MM.1S (cell line): ENCODE data around the gene CD47.

Experiments used
- DNase-seq: peaks from one replicate; pipeline ENCODE4 v3.0.0-alpha.2; 2015
- H2AFZ ChIP-seq: fragments of 300-600 bp; sonication (generic); 2 replicates; pipeline ENCODE4 v1.6.0; 2016; ENCODE audit warnings: antibody characterized with exemption, low read length
- H3F3A ChIP-seq: fragments of 300-600 bp; sonication (generic); 2 replicates; pipeline ENCODE4 v1.6.1; 2016; ENCODE audit warnings: mild to moderate bottlenecking, antibody characterized with exemption, low read length, moderate library complexity, mixed read lengths; ENCODE audit not compliant: insufficient read depth
- H3K27ac ChIP-seq: fragments of 300-600 bp; sonication (generic); 2 replicates; pipeline ENCODE4 v1.5.1; 2016; ENCODE audit warnings: mild to moderate bottlenecking, low read length
- H3K27me3 ChIP-seq: fragments of 300-600 bp; sonication (generic); replicated peaks from 2 replicates; pipeline ENCODE4 v1.6.0; 2016; ENCODE audit warnings: low read length; ENCODE audit not compliant: insufficient read depth
- H3K36me3 ChIP-seq: fragments of 300-600 bp; sonication (generic); replicated peaks from 2 replicates; pipeline ENCODE4 v1.6.1; 2016; ENCODE audit warnings: mild to moderate bottlenecking, low read length, mixed read lengths; ENCODE audit not compliant: insufficient read depth
- H3K4me1 ChIP-seq: fragments of 300-600 bp; sonication (generic); 2 replicates; pipeline ENCODE4 v1.6.1; 2016; ENCODE audit warnings: low read length, mixed read lengths
- H3K4me2 ChIP-seq: fragments of 300-600 bp; sonication (generic); 2 replicates; pipeline ENCODE4 v1.6.0; 2016; ENCODE audit warnings: low read depth, low read length
- H3K4me3 ChIP-seq: fragments of 300-600 bp; sonication (generic); 2 replicates; pipeline ENCODE4 v1.5.1; 2016; ENCODE audit warnings: low read length, mixed read lengths
- H3K79me2 ChIP-seq: fragments of 300-600 bp; sonication (generic); 2 replicates; pipeline ENCODE4 v1.6.1; 2016; ENCODE audit warnings: mixed run types, low read length, mixed read lengths
- H3K9ac ChIP-seq: fragments of 300-600 bp; sonication (generic); 2 replicates; pipeline ENCODE4 v1.6.1; 2016; ENCODE audit warnings: low read length, mixed read lengths
- H3K9me2 ChIP-seq: fragments of 300-600 bp; sonication (generic); replicated peaks from 2 replicates; pipeline ENCODE4 v1.6.1; 2016; ENCODE audit warnings: mild to moderate bottlenecking, low read length, mixed read lengths; ENCODE audit not compliant: insufficient read depth
- H3K9me3 ChIP-seq: fragments of 300-600 bp; sonication (generic); replicated peaks from 2 replicates; pipeline ENCODE4 v1.6.1; 2016; ENCODE audit warnings: mild to moderate bottlenecking, low read length, mixed read lengths; ENCODE audit not compliant: insufficient read depth
- H4K20me1 ChIP-seq: fragments of 300-600 bp; sonication (generic); 2 replicates; pipeline ENCODE4 v1.6.1; 2016; ENCODE audit warnings: mild to moderate bottlenecking, low read length, moderate library complexity, mixed read lengths; ENCODE audit not compliant: insufficient read depth
- CTCF ChIP-seq: fragments of 300-600 bp; sonication (generic); IDR thresholded peaks from 2 replicates; pipeline ENCODE4 v1.5.1; 2016; ENCODE audit warnings: antibody characterized with exemption, low read length, mixed read lengths
- EZH2 ChIP-seq: fragments of 300-600 bp; sonication (generic); optimal IDR thresholded peaks from 2 replicates; pipeline ENCODE3; 2017; ENCODE audit warnings: low read depth, mild to moderate bottlenecking, antibody characterized with exemption, low read length, mixed read lengths
- EZH2phosphoT487 ChIP-seq: fragments of 300-600 bp; sonication (generic); IDR thresholded peaks from 2 replicates; pipeline ENCODE4 v1.6.1; 2018; ENCODE audit warnings: antibody characterized with exemption, low read length

The CD47 gene

GRCh38 chr3:108117241-108117775, 26.5 kb upstream of the CD47 start:
- no peaks in the 10 kb centered on the region for H3K4me1 ChIP-seq
- no peak overlapping the region for H2AFZ ChIP-seq
- no peaks in the 10 kb centered on the region for H3K79me2 ChIP-seq
- no peaks in the 10 kb centered on the region for H4K20me1 ChIP-seq
- no peaks in the 10 kb centered on the region for H3K9me3 ChIP-seq
- no peak overlapping the region for H3K27ac ChIP-seq
- H3K4me3 ChIP-seq: no peak overlapping the region
- H3K27me3 ChIP-seq: no peaks in the 10 kb centered on the region
- DNase-seq: no peak
- no peaks in the 10 kb centered on the region for H3F3A ChIP-seq
- H3K9me2 ChIP-seq: no peaks in the 10 kb centered on the region
- H3K4me2 ChIP-seq: no peak overlapping the region
- H3K36me3 ChIP-seq: no peaks in the 10 kb centered on the region
- H3K9ac ChIP-seq: no peak overlapping the region
- TF ChIP-seq EZH2phosphoT487 (no peak), EZH2 (no peak), CTCF (no peak)

DNA sequence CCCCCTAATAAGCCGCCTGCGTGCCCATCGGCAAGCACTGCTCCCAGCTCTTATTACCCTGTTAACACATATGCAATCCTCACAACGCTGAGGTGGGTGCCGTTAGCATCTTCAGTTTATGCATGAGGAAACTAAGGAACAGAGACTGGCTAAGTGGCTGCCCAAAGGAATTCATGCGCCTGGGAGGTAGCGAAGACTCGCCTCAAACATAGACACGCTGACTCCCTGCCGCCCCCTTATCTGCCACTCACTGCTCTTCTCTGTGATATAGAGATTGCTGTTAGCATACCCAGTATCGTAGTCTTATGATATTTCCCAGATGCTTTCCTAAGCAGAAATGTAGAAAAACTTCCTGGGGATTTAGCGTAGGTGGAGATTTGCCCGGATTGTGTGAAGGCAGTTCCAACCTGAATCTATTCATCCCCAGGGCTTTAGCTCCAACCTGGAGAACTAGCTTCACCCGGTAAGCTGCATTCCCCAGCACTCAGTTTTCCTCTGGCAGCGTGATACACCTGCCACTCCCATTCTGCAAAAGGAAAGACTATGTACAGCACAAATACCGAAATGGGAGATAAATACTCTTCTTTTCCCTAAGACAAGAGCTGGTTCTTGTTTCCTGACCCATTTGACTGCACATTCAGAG, 23.7 kb upstream of the CD47 start:
- no peaks in the 10 kb centered on the region for H3K79me2 ChIP-seq
- no peak overlapping the region for H3K4me3 ChIP-seq
- no peaks in the 10 kb centered on the region for H3K36me3 ChIP-seq
- no peaks in the 10 kb centered on the region for H3K4me1 ChIP-seq
- H3K27me3 ChIP-seq: no peaks in the 10 kb centered on the region
- H2AFZ ChIP-seq: no peak overlapping the region
- no peak overlapping the region for H3K9ac ChIP-seq
- no peaks in the 10 kb centered on the region for H3K9me3 ChIP-seq
- DNase-seq: no peak
- no peaks in the 10 kb centered on the region for H3K9me2 ChIP-seq
- no peak overlapping the region for H3K27ac ChIP-seq
- TF ChIP-seq EZH2phosphoT487 (no peak), EZH2 (no peak), CTCF (no peak)
- no peaks in the 10 kb centered on the region for H3F3A ChIP-seq
- no peaks in the 10 kb centered on the region for H4K20me1 ChIP-seq
- no peak overlapping the region for H3K4me2 ChIP-seq

- no peaks in the 10 kb centered on the region for H3K9me3 ChIP-seq
- no peak for TF ChIP-seq EZH2phosphoT487
- H3K36me3 ChIP-seq: no peaks in the 10 kb centered on the region
- H3K4me3 ChIP-seq: no peak overlapping the region
- H3K79me2 ChIP-seq: no peaks in the 10 kb centered on the region
- no peaks in the 10 kb centered on the region for H3F3A ChIP-seq
- H4K20me1 ChIP-seq: no peaks in the 10 kb centered on the region
- H3K27ac ChIP-seq: no peak overlapping the region
- DNase-seq: no peak
- H3K27me3 ChIP-seq: no peaks in the 10 kb centered on the region
- H3K4me2 ChIP-seq: no peak overlapping the region
- H3K9me2 ChIP-seq: no peaks in the 10 kb centered on the region
- H3K9ac ChIP-seq: no peak overlapping the region
- no peaks in the 10 kb centered on the region for H3K4me1 ChIP-seq
- H2AFZ ChIP-seq: no peak overlapping the region
These were observed 23.1 kb upstream of the CD47 start for GRCh38 chr3:108113975-108114374.

DNA sequence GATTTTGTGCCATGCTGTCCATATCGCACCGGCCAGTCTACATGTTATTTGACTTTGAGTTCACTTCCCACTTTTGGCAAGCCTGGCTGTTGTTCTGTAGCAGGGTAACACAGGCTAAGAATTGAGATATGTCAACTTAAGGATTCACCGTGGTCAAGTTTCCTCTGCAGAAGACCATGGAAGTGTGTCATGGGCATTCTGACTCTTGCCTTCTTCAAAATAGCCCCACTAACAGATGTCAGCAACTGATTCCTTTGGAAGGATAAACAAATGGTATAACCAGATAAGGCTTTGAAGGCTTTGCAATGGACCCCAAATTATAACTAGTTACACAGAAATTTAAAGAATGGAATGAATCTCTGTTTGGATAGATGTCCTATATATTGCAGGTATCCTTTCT, 20.1 kb upstream of the CD47 start:
- no peaks in the 10 kb centered on the region for H3K36me3 ChIP-seq
- H4K20me1 ChIP-seq: no peaks in the 10 kb centered on the region
- H3K4me2 ChIP-seq: no peak overlapping the region
- H3K4me1 ChIP-seq: no peaks in the 10 kb centered on the region
- no peaks in the 10 kb centered on the region for H3K79me2 ChIP-seq
- no peaks in the 10 kb centered on the region for H3K9me3 ChIP-seq
- H3K27me3 ChIP-seq: no peaks in the 10 kb centered on the region
- H3K9ac ChIP-seq: no peak overlapping the region
- H3K27ac ChIP-seq: no peak overlapping the region
- no peak for DNase-seq
- no peaks in the 10 kb centered on the region for H3F3A ChIP-seq
- no peak overlapping the region for H3K4me3 ChIP-seq
- TF ChIP-seq CTCF (no peak), EZH2 (no peak), EZH2phosphoT487 (no peak)
- no peak overlapping the region for H2AFZ ChIP-seq
- no peaks in the 10 kb centered on the region for H3K9me2 ChIP-seq
